RWPE2 (cell line): ENCODE results near the gene SAMD10.
A peak's percentile ranks its signal among the peaks of the same experiment; 100 is the strongest.
"Not testable (repeated sequence)": the region's sequence is repeated elsewhere in the genome, so short reads cannot be mapped to it uniquely, and the experiment has no call there.

Source experiments
- ATAC-seq: fragments of 200-7000 bp; cut with Tn5 transposase; 3 replicates; pipeline ENCODE4 v1.9.1; 2021; ENCODE audit warnings: low read depth
- DNase-seq: peaks from one replicate; pipeline ENCODE4 v3.0.0-alpha.2; 2020; ENCODE audit warnings: low spot score
- H3K27ac ChIP-seq: fragments of 450-650 bp; 2 replicates; pipeline ENCODE4 v1.5.1; 2017; ENCODE audit warnings: mild to moderate bottlenecking; ENCODE audit not compliant: poor library complexity, severe bottlenecking
- H3K27me3 ChIP-seq: fragments of 250-450 bp; sonication (Bioruptor Pico); 2 replicates; pipeline ENCODE4 v1.5.1; 2021; ENCODE audit warnings: mild to moderate bottlenecking, moderate library complexity; ENCODE audit not compliant: insufficient read depth, poor library complexity, severe bottlenecking
- H3K36me3 ChIP-seq: fragments of 250-450 bp; sonication (Bioruptor Pico); 2 replicates; pipeline ENCODE4 v1.5.1; 2020; ENCODE audit warnings: low read depth, mild to moderate bottlenecking, moderate library complexity
- H3K4me1 ChIP-seq: fragments of 250-450 bp; sonication (Bioruptor Pico); 2 replicates; pipeline ENCODE4 v1.5.1; 2021; ENCODE audit warnings: mild to moderate bottlenecking, moderate library complexity; ENCODE audit not compliant: insufficient read depth, poor library complexity, severe bottlenecking
- H3K4me3 ChIP-seq: fragments of 250-450 bp; sonication (Bioruptor Pico); 2 replicates; pipeline ENCODE4 v1.5.1; 2021; ENCODE audit warnings: mild to moderate bottlenecking, moderate library complexity; ENCODE audit not compliant: severe bottlenecking
- H3K9me3 ChIP-seq: fragments of 250-450 bp; sonication (Bioruptor Pico); 2 replicates; pipeline ENCODE4 v1.5.1; 2021; ENCODE audit warnings: mild to moderate bottlenecking, moderate library complexity; ENCODE audit not compliant: severe bottlenecking
- TF ChIP-seq, protein P1 (sequence below): fragments of 450-650 bp; IDR thresholded peaks from one replicate; pipeline ENCODE4 v1.5.1; 2017; ENCODE audit warnings: mild to moderate bottlenecking, moderate library complexity; ENCODE audit not compliant: poor library complexity, severe bottlenecking

The SAMD10 gene

DNA sequence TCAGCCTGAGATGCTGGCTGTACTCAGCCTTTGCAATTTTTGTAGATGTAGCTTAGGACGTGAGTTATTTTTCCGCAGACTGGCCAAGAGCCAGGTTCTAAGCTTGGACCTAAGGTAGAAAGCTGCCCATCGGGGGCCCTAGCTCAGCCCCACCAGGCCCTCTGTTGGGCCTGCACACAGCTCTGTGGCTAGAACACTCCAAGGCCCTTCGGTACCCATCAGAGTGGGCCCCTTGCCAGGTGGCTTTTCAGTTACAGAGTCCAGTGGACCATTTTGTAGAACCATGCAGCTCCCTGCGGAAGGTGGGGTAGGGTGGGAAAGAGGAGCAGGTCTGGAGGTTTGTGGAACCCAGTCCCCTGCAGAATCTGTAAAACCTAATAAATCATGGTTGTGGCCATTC is 45.8 kb downstream of the SAMD10 start:
- Histone ChIP-seq H3K27me3 (no peaks in the 10 kb centered on the region), H3K9me3 (no peaks in the 10 kb centered on the region), H3K4me1 (no peaks in the 10 kb centered on the region), H3K4me3 (no peak overlapping the region), H3K36me3 (peaks cover 83% of the 10 kb centered on the region), H3K27ac (no peak overlapping the region)
- DNase-seq = peak; percentile 77
- ATAC-seq = no peak
- TF ChIP-seq, protein P1, sequence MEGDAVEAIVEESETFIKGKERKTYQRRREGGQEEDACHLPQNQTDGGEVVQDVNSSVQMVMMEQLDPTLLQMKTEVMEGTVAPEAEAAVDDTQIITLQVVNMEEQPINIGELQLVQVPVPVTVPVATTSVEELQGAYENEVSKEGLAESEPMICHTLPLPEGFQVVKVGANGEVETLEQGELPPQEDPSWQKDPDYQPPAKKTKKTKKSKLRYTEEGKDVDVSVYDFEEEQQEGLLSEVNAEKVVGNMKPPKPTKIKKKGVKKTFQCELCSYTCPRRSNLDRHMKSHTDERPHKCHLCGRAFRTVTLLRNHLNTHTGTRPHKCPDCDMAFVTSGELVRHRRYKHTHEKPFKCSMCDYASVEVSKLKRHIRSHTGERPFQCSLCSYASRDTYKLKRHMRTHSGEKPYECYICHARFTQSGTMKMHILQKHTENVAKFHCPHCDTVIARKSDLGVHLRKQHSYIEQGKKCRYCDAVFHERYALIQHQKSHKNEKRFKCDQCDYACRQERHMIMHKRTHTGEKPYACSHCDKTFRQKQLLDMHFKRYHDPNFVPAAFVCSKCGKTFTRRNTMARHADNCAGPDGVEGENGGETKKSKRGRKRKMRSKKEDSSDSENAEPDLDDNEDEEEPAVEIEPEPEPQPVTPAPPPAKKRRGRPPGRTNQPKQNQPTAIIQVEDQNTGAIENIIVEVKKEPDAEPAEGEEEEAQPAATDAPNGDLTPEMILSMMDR = no peak

DNA sequence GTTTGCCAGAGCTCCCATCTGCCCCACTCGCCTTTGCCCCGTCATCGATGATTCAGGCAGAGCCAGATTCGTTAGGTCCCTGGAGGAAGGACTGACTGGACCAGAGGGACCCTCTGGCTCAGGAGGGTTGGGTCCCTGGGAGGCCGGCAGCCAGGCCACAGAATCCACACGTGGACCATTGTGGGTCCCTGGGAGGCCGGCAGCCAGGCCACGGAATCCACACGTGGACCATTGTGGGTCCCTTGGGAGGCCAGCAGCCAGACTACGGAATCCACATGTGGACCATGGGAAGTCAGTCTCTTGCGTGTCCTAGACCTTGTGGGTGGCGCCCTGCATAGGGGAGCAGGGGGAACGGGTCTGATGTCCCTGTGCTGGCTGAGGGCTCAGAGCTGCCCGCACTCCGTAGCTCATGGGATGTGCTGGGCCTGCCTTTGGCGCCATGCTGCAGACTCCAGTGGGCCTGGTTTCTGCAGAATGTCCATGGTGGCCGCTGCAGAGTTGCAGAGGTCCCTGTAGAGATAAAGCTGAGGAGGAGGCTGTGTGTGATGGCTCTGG is 46.8 kb downstream of the SAMD10 start:
- Histone ChIP-seq H3K4me1 (no peaks in the 10 kb centered on the region), H3K9me3 (no peaks in the 10 kb centered on the region), H3K27me3 (no peaks in the 10 kb centered on the region), H3K27ac (no peak overlapping the region), H3K4me3 (no peak overlapping the region), H3K36me3 (peaks cover 86% of the 10 kb centered on the region)
- ATAC-seq = no peak
- DNase-seq = peak; percentile 81
- TF ChIP-seq, protein P1 = no peak

DNA sequence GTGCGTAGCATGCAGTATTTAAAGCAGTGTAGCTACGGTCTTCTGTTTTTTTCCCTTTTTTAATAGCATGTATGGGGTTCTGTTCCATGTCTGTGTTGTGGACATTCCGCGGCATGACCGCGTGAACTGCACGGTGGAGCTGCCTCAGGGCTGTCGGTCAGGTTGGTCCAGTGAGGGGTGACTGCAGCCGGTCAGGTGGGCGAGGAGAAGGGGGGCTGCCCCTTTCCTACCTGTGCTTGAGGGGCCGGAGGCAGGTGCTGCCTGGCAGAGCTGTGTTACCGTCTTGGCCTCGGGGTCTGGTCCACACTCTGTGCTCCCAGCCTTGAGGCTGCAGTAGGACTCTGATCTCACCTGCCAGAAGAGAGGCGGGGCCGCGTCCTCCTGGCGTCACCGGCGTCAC is 47.7 kb downstream of the SAMD10 start:
- Histone ChIP-seq H3K4me1 (no peaks in the 10 kb centered on the region), H3K27ac (no peak overlapping the region), H3K9me3 (no peaks in the 10 kb centered on the region), H3K4me3 (no peak overlapping the region), H3K36me3 (peaks cover 91% of the 10 kb centered on the region), H3K27me3 (no peaks in the 10 kb centered on the region)
- DNase-seq = peak; percentile 79
- TF ChIP-seq, protein P1 = no peak
- no peak for ATAC-seq

DNA sequence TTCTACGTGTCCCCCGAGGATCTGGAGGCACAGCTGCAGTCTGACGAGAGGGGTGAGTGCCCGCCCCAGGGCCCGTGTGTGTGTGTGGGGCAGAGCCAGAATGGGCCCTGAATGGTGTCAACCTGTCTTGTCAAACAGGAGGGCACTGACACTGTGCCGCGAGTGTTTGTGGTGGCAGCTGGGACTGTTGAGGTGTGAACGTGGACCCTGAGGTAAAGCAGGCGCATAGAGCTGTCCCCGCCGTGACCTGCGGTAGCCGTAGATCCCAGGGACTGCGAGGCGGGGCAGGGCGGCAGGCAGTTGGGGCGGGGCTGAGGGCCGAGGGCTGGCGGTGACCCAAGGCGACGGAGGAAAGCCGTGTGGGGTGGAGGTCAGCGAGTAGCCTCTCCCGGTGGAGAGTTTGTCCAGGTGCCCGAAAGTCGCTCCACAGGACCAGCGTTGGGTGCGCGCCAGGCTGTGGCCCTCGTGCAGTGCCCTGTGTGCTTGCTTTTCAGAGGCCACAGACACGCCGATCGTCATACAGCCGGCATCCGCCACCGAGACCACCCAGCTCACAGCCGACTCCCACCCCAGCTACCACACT is 48.4 kb downstream of the SAMD10 start:
- Histone ChIP-seq H3K4me1 (no peaks in the 10 kb centered on the region), H3K9me3 (no peaks in the 10 kb centered on the region), H3K4me3 (no peak overlapping the region), H3K27ac (no peak overlapping the region), H3K27me3 (no peaks in the 10 kb centered on the region), H3K36me3 (peaks cover 94% of the 10 kb centered on the region)
- peak; percentile 83 for DNase-seq
- no peak for ATAC-seq
- TF ChIP-seq, protein P1 = no peak

DNA sequence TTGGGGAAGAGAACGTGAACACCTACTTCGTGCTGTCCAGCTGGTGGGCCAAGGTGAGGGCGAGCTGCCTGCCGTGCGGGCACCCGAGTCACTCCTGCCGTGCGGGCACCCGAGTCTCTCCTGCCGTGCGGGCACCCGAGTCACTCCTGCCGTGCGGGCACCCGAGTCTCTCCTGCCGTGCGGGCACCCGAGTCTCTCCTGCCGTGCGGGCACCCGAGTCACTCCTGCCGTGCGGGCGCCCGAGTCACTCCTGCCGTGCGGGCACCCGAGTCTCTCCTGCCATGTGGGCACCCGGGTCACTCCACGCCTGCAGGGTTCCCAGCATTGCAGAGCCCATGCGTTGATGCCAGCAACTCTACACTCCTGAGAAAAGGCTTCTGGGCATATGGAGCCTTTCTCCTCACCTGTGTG is 50.0 kb downstream of the SAMD10 start:
- not testable (repeated sequence) for H3K4me3 ChIP-seq, ATAC-seq, H3K4me1 ChIP-seq, H3K27ac ChIP-seq, H3K27me3 ChIP-seq, H3K9me3 ChIP-seq
- peak; percentile 76 for DNase-seq
- H3K36me3 ChIP-seq = peaks cover 85% of the 10 kb centered on the region
